ENCODE results near the gene TMEM260.
"Not testable (repeated sequence)": the region's sequence is repeated elsewhere in the genome, so short reads cannot be mapped to it uniquely, and the experiment has no call there.

TMEM260 gene

DNA sequence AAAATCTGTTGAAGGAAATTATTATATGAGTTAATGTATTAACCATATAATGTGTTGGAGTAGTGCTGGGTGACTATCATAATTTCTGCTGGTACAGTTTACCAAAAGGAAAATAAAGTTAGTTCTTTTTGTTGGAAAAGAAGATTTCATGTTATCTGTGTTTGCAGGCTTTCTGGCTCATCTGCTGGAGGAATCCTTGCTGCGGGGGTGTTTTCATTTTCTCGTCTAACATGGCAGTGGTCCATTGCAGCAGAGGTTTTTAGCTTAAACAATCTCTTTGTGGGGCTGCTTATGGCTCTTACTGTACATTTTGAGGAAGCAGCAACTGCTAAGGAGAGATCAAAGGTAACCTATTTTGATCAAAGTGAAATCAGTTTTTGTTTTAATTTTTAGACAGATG, 24.1 kb downstream of the TMEM260 start:
- DNase-seq = no peak

GRCh38 chr14:56608689-56609088, 29.1 kb downstream of the TMEM260 start:
- DNase-seq = no peak

- not testable (repeated sequence) for DNase-seq
Observed at GRCh38 chr14:56611663-56612062, 32.1 kb downstream of the TMEM260 start.

- no peak for DNase-seq
Observed at GRCh38 chr14:56617084-56617483, 37.5 kb downstream of the TMEM260 start.

DNA sequence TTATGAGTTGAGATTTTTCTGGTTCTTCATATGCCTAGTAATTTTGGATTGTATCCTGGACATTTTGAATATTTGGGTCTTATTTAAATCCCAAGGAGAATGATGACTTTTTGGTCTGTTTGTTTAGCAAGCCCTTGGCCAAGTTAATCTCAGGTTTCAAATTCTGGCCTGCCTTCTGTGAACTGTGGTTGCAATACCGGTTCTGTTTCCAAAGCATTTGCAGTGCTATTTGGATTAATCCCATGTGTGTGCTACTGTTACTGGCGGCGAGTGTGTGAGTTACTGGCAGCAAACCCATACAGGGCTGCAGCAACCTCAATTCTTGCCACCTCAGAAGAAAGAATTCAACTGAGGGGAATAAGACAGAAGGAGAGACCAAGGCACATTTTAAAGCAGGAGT, 51.1 kb downstream of the TMEM260 start:
- DNase-seq = no peak

DNA sequence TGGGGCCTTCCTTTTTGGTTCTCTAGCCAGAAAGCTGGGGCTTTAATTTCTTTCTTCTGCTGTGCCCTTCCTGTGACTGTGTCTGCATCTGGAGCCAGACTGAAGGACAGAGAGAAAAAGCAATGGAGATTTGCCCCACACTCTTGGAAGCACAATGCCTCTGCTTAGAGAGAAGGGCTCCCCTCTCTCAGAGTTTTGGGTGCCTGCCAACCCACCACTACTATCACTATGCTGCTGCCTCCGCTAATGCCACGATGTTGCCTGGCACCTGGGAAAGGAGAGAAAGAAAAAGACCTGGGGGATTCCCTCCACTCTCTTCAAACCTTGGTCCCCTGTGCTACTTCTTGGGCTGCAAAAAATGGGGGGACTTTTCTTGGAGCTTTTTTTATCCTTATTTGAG, 52.6 kb downstream of the TMEM260 start:
- no peak for DNase-seq

DNA sequence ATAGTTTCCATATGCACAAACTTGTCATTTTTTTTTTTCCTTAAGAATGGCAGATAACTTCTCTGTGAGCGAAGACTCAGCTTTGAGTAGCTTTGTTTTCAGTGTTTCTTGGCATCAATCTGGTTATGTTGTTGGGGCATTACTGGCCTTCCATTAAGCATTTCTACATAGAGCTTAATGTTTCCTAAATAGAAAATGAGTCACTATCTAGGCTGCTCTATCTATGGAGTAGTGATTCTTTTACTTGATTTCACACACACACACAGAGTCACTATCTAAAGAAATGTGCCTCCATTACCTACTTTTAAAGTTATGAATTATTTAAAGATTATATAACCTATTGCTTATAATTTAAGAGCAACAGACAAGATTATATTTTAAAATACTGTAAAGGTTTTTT, 53.9 kb downstream of the TMEM260 start:
- no peak for DNase-seq

- DNase-seq = no peak
Observed at GRCh38 chr14:56635041-56635440, 55.4 kb downstream of the TMEM260 start.

GRCh38 chr14:56647493-56647892, 67.9 kb downstream of the TMEM260 start:
- DNase-seq = no peak

- DNase-seq = no peak
Observed at GRCh38 chr14:56648508-56649301, 69.1 kb downstream of the TMEM260 start.

DNA sequence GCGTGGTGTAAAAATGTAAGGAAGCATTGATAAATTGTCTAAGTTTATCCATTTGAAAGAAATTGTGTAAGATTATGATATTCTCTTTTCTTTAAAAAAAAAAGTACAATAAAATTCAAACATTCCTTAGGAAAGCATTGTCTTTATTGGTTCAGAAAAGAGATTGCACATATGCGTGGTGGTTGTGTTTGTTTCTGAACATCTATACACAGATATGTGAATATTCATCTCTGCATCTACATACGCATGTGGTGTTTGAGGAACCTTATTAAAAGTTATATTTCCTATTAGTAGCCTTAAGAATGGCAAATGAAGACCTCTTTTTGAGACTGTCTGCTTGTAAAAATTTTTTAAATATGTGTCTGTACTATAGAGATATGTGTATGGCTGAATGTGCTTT, 69.8 kb downstream of the TMEM260 start:
- no peak for DNase-seq

GRCh38 chr14:56650048-56650447, 70.5 kb downstream of the TMEM260 start:
- DNase-seq = no peak

DNA sequence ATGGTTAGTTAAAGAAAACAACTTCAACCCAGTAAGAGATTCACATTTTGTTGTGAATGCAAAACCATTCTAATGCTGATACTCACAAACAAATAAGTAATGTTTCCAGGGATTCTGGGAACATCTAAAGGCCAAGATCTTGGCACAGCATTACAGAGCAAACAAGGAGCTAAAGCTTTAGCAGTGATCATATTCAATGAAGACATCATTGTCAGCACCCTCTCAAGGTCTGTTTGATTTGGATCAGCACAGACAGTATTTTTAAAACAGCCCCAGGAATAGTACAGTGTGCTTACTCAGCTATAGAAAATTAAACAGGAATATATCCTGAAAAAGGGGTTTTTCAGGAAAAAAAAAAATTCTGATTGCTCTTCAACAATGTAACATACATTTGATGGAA, 71.4 kb downstream of the TMEM260 start:
- no peak for DNase-seq

DNA sequence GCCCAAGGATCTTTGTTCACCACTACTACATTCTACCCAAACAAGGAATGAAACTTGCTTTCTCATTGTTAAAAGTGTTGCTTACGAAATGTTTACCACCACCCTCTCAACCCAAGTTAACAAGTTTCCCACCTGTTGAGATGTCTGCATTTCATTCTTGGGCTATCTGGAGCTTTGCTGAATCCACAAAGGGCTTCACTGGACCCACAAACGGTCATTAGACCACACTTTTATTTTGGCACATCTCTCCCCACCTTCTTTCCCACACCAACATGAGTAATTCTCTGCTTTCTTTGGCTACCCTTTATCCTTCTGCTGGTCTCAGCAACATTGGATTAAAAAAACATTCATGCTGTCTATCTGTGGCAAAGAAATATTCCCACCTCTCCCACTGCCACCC, 78.0 kb downstream of the TMEM260 start:
- no peak for DNase-seq

DNA sequence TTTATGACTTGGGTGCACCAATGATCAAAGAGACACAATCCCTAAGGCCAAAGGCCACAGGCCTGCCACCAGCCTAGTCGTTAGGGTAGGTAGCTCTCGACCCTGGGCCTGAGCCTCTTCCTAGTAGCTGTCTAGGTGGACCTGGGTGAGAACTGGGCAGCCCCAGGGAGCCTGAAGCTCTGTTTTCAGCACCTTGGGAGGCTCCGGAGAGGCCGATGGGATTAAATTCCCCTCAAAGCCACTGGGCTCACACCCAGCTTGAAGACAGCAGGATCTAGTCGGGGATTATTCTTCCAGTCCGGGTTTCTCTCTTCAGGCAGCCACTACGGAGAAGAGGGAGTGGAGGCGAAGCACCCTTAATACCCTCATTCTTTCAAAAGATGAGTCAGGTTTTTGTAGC, 79.8 kb downstream of the TMEM260 start:
- no peak for DNase-seq

DNA sequence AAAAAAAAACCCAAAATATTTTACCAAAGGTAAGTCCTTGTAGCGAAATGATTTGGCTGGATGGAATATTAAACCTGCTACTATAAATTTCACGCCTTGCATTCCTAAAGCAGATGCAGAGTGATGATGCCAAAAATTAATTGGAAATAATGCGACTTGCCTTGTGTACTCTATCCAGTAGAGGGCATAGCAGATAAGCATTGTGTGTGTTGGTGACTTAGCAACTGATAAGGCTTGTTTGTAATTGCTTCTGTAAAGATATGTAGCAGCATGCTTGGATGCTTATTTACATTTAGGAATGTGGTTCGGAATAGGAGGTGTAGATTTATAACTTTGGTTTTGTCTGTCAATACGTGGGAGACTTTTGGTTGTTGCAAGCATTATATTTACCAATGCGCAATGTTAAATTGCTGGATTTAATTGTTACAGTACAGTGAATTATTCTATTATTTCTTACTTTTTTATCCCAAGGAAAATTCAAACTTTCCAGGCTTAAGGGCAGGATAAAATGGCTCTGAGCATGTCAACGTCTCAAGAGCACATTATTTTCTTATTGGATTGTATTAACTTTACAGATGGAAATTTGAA, 80.5 kb downstream of the TMEM260 start:
- no peak for DNase-seq

DNA sequence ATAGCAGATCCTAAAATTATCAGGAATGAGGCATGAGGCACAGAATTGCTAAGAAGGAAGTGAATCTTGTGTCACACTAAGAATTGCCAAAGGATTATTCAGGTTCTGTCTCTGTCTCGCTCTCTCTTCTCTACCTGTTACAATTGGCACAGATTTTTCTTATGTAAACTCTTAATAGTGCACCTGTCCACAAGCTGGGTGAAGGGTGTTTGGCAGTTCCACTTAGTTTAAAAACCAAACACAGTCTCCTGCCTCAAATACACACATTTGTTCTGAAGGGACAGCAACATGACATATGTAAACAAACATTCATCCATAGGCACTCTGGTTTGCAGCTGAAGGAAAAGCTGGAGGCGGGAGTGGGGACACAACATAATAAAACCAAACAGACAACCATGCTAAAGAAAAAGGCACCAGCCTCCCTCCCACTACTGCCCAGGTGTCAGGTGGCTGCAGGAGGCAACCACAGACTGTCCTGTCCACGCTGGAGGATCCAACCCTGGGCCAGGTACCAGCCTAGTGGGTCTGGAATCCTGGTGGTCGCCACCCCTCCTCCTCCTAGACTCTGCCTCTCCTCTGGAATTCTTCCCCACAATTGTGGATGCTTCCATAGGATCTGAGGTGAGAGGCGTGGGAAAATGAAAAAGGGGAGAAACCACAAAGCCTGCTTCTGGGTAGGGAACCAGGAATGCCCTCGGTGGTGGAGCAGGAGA, 81.2 kb downstream of the TMEM260 start:
- no peak for DNase-seq

DNA sequence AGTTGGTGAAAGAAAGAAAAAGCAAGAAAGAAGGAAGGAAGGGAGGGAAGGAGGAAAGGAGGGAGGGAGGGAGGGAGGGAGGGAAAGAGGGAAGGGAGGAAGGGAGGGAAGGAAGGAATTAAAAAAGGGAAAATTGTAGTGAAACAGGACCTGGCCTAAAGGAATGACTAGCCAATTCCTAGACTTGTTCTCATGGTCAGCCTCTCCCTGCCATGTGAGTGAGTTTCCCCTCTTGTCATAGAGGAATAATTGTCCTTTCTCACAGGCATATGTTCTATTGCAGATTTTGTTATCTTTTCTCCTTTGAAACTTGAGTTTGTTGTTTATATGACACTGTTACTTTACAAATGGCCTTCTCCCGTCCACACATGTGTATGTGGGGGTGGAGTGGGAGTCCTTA, 81.9 kb downstream of the TMEM260 start:
- DNase-seq = no peak

- no peak for DNase-seq
Observed at GRCh38 chr14:56664811-56665421, 85.3 kb downstream of the TMEM260 start.

DNA sequence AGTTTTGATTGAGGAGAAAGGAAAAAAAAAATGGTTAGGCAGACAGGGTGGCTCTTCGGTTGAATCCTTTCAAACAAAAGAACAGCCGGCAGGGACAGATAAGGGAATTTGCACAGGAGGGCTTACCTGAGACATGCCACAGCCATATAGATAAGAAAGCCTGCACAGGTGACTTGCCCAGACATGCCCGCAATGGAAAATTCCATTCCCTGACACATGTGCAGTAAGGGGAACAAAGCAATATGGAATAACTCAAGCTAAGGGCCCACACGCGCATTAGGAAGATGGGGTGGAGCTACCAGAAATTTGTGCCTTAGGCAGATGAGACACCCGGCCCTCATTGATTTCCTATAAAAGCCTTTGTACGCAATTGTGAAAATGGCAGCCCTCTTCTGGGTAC, 86.7 kb downstream of the TMEM260 start:
- DNase-seq = no peak

DNA sequence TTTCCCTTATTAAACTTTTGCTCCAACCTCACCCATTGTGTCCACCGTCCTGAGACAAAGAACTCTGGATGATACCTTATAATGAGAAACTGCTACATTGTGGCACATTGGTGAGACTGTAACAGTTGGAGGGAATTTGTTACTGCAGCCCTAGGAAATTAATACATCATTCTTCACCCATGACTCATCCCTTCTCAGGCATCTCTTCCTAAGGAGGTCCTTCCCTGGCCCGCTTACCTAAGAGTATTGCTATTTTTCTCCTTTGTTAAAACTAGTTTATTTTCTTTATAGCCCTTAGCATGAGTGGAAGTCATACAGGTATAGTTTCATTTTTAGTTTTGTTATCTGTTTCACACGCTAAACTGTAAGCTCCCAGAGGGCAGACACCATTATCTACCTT, 87.1 kb downstream of the TMEM260 start:
- DNase-seq = no peak

DNA sequence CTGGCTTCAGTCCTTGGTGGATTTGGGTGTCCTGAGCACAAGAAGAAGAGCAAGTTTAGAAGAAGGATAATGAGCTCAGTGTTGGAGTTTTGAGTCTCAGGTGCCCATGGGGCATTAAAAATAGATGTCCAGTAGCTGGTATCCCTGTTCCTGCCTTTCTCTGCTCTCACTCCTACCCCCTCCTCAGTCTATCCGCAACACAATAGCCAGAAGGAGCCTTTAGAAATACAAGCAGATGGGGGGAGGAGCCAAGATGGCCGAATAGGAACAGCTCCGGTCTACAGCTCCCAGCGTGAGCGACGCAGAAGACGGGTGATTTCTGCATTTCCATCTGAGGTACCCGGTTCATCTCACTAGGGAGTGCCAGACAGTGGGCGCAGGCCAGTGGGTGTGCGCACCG, 87.7 kb downstream of the TMEM260 start:
- not testable (repeated sequence) for DNase-seq

- DNase-seq = no peak
Observed at GRCh38 chr14:56676042-56676441, 96.4 kb downstream of the TMEM260 start.

GRCh38 chr14:56678838-56679237, 99.2 kb downstream of the TMEM260 start:
- DNase-seq = no peak
